GM06990 (cell line): ENCODE measurements around the gene RHCG.
A peak's percentile ranks its signal among the peaks of the same experiment; 100 is the strongest.

Experiments used
- DNase-seq: peaks from one replicate; pipeline ENCODE4 v3.0.0-alpha.2; 2011; ENCODE audit not compliant: insufficient read length; ENCODE audit errors: extremely low read depth
- H3K27me3 ChIP-seq: replicated peaks from 2 replicates; pipeline ENCODE4 v1.6.0; 2011; ENCODE audit warnings: low read length; ENCODE audit not compliant: control insufficient read depth, insufficient read depth
- H3K36me3 ChIP-seq: 2 replicates; pipeline ENCODE4 v1.5.1; 2011; ENCODE audit warnings: low read length; ENCODE audit not compliant: control insufficient read depth, insufficient read depth
- H3K4me3 ChIP-seq: replicated peaks from 2 replicates; pipeline ENCODE4 v1.5.1; 2011; ENCODE audit warnings: low read depth, mild to moderate bottlenecking, control low read depth, low read length
- TF ChIP-seq, protein P1 (sequence below): IDR thresholded peaks from 2 replicates; pipeline ENCODE4 v1.5.1; 2011; ENCODE audit warnings: low read length, control low read depth, mild to moderate bottlenecking, inconsistent platforms; ENCODE audit not compliant: insufficient read depth, poor library complexity, severe bottlenecking

RHCG gene

DNA sequence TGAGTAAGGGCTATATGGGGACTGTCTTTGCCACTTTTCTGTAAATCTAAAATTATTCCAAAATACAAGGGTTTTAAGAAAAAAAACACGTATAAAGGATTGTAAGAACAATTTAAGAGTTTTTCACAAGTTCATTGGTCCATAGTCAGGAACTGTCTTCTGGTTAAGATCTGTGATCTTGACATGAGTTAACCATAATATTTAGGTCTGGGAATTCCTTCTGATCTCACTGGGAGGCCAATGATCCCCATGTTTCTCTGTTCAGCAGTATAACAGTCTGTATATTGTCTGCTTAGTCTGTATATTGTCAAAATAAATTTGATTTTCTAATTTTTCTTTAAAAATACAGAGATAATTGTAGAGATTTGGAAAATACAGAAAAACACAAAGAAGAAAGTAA is 848 bp upstream of the RHCG start:
- Histone ChIP-seq H3K4me3 (no peak overlapping the region), H3K27me3 (peaks cover 5% of the 10 kb centered on the region), H3K36me3 (no peaks in the 10 kb centered on the region)
- TF ChIP-seq, protein P1, sequence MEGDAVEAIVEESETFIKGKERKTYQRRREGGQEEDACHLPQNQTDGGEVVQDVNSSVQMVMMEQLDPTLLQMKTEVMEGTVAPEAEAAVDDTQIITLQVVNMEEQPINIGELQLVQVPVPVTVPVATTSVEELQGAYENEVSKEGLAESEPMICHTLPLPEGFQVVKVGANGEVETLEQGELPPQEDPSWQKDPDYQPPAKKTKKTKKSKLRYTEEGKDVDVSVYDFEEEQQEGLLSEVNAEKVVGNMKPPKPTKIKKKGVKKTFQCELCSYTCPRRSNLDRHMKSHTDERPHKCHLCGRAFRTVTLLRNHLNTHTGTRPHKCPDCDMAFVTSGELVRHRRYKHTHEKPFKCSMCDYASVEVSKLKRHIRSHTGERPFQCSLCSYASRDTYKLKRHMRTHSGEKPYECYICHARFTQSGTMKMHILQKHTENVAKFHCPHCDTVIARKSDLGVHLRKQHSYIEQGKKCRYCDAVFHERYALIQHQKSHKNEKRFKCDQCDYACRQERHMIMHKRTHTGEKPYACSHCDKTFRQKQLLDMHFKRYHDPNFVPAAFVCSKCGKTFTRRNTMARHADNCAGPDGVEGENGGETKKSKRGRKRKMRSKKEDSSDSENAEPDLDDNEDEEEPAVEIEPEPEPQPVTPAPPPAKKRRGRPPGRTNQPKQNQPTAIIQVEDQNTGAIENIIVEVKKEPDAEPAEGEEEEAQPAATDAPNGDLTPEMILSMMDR = no peak
- no peak for DNase-seq

DNA sequence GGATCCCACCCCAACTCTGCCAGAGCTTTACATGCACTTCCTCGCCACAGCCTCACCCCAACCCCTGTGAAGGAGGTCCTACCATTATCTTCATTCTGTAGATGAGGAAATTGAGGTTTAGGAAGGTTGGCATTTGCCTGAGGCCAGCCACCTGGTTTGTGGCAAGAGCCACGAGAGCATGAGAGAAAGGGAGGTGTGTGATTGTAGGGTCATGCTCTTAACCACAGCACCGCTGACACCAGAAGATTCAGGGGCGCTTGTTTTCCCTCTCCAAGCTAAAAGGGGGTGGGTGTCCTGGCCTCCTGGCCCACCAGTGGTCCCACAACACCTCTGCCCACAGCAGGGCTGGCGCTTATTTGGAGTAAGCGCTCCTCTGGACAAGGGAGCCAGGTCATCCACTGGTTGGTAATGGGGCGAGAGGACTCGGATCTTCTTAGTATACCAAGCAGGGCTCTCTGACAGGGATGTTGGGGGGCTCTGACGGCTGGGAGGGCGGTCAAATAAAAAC is 691 bp downstream of the RHCG start:
- no peaks in the 10 kb centered on the region for H3K36me3 ChIP-seq
- H3K27me3 ChIP-seq = peaks cover 5% of the 10 kb centered on the region
- DNase-seq = no peak
- TF ChIP-seq, protein P1 = no peak
- H3K4me3 ChIP-seq = no peak overlapping the region

DNA sequence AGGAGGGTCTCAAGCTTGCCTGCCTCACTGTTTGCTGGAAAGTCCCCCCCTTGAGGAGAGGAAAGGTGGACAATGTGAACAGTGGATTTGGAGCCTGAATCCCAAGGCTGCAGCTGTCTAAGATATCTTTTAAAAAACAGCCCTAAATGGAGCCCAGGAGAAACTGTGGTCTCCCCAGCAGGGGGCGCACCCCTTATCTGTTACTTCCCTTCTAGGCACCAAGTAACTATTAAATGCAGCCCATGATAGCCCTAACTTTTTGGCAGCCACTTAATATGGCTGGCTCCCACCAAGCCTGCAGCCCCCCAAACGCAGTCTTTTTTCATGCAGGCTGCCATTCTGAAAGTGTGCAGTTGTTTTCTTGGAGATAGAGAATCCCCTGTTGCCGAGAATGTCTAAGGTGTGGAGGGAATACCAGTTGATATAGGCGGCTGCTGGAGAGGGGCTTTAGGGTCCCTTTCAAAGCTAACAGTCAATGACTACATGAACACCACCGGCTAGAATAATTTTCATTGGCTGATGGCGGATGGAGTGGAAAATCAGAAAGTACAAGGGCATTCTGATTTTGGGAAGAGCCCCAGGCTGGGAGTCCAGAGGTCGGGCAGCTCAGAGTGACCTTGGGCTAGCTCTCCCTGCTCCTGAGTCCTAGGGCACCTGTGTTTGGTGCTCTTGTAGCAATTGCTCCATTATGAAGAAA is 1.3 kb downstream of the RHCG start:
- no peak for DNase-seq
- H3K27me3 ChIP-seq = peaks cover 5% of the 10 kb centered on the region
- TF ChIP-seq, protein P1 = peak; percentile 62

DNA sequence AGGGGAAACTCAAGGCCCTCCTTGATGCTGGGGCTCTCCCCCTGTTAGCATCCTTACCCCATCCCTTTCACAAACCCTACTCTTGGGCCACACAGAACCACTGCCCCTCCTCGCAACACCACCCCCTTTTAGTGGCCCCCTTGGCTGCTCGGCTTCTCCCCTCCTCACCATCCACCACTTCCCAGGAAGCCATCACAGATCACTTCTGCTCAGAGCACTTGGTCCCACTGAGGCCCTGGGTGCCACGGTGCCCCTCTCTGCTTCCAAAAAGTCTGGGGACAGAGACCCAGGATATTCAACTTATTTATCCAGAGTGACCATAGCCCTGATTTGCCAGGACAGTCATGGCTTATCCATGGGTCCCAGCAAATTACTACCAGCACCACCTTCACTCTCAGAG is 2.4 kb downstream of the RHCG start:
- H3K27me3 ChIP-seq = peaks cover 5% of the 10 kb centered on the region
- TF ChIP-seq, protein P1 = no peak

More for the DNA sequence above, 1.3 kb downstream of the RHCG start:
- no peaks in the 10 kb centered on the region for H3K36me3 ChIP-seq
- H3K4me3 ChIP-seq = no peak overlapping the region

DNA sequence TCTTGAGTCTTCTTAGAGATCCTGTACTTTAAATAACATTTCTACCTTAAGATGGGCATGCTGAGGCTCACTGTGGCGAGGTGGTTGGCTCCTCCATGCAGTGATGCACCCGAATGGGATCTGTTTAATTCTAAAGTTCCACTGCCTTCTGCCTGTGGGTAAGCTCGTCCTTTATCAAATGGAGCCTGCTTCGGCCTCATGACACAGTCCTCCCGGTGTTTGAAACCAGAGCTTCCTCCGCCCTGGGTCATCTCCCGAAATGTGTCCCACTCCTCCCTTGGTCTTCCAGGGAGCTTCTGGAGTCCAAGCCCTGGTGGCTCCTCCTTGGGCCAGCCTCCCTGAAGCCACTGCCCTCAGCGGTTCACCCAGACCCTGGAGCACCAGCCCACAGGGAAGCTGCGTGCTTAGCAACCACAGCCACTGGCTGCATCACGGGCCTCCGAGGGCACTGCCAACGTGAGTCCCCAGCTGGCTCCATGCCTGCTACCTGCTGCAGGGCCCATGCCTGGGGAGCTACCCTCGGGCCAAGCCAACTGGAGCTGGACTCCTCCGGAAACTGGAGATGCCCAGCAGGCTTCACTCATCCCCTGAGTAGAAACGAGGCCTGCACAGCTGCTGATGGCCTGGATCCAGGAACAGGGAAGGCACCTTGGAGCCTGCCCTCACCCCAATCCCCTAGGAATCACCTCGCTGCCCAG is 3.3 kb downstream of the RHCG start:
- H3K4me3 ChIP-seq = no peak overlapping the region
- no peaks in the 10 kb centered on the region for H3K36me3 ChIP-seq
- TF ChIP-seq, protein P1 = no peak
- H3K27me3 ChIP-seq = peaks cover 5% of the 10 kb centered on the region
- no peak for DNase-seq

More for the DNA sequence above, 2.4 kb downstream of the RHCG start:
- Histone ChIP-seq H3K4me3 (no peak overlapping the region), H3K36me3 (no peaks in the 10 kb centered on the region)
- DNase-seq = no peak
